AG09309 (cell line): ENCODE data around the gene LYRM4.

Experiments used
- DNase-seq: peaks from one replicate; pipeline ENCODE4 v3.0.0-alpha.2; 2010; ENCODE audit warnings: low read depth
- H3K4me3 ChIP-seq: 2 replicates; pipeline ENCODE4 v1.5.1; 2011; ENCODE audit warnings: mild to moderate bottlenecking, low read depth, low read length, moderate library complexity; ENCODE audit not compliant: control insufficient read depth
- CTCF ChIP-seq: IDR thresholded peaks from 2 replicates; pipeline ENCODE4 v1.5.1; 2011; ENCODE audit warnings: mild to moderate bottlenecking, low read depth, low read length, inconsistent platforms; ENCODE audit not compliant: insufficient read depth, control insufficient read depth; ENCODE audit errors: missing control alignments

LYRM4 gene

GRCh38 chr6:5302220-5302946 is 41.6 kb upstream of the LYRM4 start:
- H3K4me3 ChIP-seq = no peak overlapping the region
- no peak for DNase-seq
- no peak for TF ChIP-seq CTCF

GRCh38 chr6:5300206-5300764 is 39.5 kb upstream of the LYRM4 start:
- no peak for DNase-seq
- H3K4me3 ChIP-seq = no peak overlapping the region
- no peak for TF ChIP-seq CTCF

GRCh38 chr6:5295623-5296022 is 34.9 kb upstream of the LYRM4 start:
- no peak overlapping the region for H3K4me3 ChIP-seq
- DNase-seq = no peak
- no peak for TF ChIP-seq CTCF

- no peak for TF ChIP-seq CTCF
- no peak overlapping the region for H3K4me3 ChIP-seq
- DNase-seq = no peak
Measured at GRCh38 chr6:5294392-5295211, 33.9 kb upstream of the LYRM4 start.

GRCh38 chr6:5293692-5294091 is 32.9 kb upstream of the LYRM4 start:
- no peak for DNase-seq
- TF ChIP-seq CTCF = no peak
- H3K4me3 ChIP-seq = no peak overlapping the region

GRCh38 chr6:5292154-5292553 is 31.4 kb upstream of the LYRM4 start:
- TF ChIP-seq CTCF = no peak
- H3K4me3 ChIP-seq = no peak overlapping the region
- no peak for DNase-seq
